ENCODE data around the gene PDE4B. TPM values are rescaled to one million over a fixed set of nuclear protein-coding genes. Genes with fewer than 3 reads are reported as not detected.

The PDE4B gene
- total RNA-seq, 4 donors from 2014 or later = 5.2 to 16.6 (median 9.6) TPM

DNA sequence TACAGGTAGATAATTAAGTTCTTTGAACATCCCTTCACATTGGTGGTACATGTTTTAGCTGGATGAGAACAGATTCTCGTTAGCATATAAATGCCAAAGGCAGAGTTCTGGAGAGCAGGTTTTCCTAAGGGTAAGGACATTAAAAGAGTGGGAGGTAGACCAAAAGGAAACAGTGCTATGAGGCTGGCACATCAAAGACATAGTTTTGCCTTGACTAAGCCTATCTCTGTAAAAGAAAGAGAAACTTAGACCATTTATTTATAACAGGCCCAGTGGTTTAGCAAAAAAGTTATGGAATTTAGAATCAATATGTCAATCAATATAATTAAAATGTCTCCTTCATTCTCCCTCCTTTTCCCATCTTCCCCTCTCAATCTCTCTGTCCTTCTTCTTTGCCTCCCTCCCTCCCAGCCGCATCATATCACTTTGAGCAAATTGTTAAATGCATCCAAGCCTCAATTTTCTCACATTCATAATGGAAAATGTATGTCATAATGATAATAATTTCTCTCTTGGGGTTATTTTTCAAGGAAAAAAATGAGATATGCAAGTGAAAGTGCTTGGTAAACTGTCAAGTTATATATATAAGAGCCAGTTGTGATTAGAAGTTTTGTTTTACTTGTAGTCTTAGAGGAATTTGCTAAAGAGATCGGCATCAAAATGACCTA, 531.4 kb downstream of the PDE4B start:
- Histone ChIP-seq H3K4me3 (no peak overlapping the region), H3K27me3 (no peaks in the 10 kb centered on the region), H3K9me3 (no peaks in the 10 kb centered on the region), H3K4me1 (peaks cover 0 to 3% (median 0%) of the 10 kb centered on the region in 4 donors), H3K27ac (no peak overlapping the region), H3K36me3 (no peaks in the 10 kb centered on the region)
- TF ChIP-seq POLR2A (IDR thresholded peaks at IDR 0.05) (no peak), CTCF (IDR thresholded peaks at IDR 0.05) (no peak), EP300 (IDR thresholded peaks at IDR 0.05) (no peak)
- 64 to 71% methylated on average over 3 of the region's 3 CpGs for WGBS, 2 donors
- no peak for DNase-seq (ENCODE audit: low spot score in 2 of 2)

DNA sequence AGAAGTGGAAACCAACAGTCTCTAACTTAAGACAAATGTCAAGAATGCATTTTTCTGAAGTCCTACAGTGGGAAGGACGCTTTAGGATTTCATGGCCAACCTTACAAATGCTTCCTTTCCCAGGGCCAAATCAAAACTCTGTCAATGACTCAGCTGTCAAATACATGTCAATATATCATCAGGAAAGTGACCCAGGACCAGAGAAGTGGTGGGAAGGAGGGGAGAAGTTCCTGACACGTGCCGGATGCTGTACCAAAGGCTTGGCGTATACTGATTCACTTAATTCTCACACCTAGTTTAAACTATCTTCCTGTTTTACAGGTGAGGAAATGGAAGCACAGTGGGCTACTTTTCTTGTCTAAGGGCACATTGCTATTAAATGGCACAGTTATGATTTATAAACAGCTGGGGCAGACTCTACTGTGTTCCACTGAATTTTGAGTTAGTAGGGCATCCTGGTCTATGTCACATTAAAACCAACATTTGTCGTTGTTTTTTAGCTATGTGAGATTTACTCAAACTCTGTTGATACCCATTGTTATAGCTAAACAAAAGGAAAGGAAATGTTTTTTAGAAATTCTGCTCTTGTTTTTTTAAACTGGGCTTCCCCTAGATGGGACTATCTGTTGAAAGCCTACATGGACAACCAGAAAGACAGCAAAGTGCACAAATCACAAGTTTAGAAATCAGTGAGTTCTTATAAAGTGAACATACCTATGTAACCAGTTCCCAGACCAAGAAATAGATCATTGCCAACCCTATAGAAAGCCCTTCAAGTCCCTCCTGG, 533.1 kb downstream of the PDE4B start:
- Histone ChIP-seq H3K27me3 (no peaks in the 10 kb centered on the region), H3K27ac (no peak overlapping the region), H3K9me3 (no peaks in the 10 kb centered on the region), H3K36me3 (no peaks in the 10 kb centered on the region), H3K4me3 (no peak overlapping the region), H3K4me1 (peaks cover 0 to 10% (median under 1%) of the 10 kb centered on the region in 4 donors)
- 93 to 94% methylated on average over 5 of the region's 5 CpGs for WGBS, 2 donors
- TF ChIP-seq CTCF (IDR thresholded peaks at IDR 0.05) = no peak
- no peak for TF ChIP-seq POLR2A (IDR thresholded peaks at IDR 0.05)
- DNase-seq (ENCODE audit: low spot score in 2 of 2) = no peak

DNA sequence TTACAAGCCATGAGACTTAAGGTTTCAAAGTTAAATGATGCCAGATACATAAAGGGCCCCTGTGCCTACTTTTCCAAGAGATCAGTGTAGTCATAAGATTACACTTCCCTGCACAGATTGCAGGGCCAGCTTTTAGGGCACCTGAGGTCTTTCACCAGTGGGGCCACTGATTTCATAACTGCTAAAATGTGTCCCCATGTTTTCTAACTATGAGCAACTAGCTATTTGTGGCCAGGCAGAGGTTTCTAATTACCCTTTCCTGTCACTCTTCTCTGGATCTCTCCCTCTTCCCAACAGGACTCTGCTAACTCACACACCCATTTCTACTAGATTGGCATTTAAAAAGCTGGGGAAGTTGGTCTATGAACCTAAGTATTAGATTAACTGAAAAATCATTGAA, 534.2 kb downstream of the PDE4B start:
- Histone ChIP-seq H3K9me3 (no peaks in the 10 kb centered on the region), H3K27ac (no peak overlapping the region), H3K4me1 (peaks cover 0 to 20% (median 4%) of the 10 kb centered on the region in 4 donors), H3K36me3 (no peaks in the 10 kb centered on the region), H3K4me3 (no peak overlapping the region), H3K27me3 (no peaks in the 10 kb centered on the region)
- TF ChIP-seq CTCF (IDR thresholded peaks at IDR 0.05) (no peak), POLR2A (IDR thresholded peaks at IDR 0.05) (no peak), EP300 (IDR thresholded peaks at IDR 0.05) (no peak)
- DNase-seq (ENCODE audit: low spot score in 2 of 2) = no peak

DNA sequence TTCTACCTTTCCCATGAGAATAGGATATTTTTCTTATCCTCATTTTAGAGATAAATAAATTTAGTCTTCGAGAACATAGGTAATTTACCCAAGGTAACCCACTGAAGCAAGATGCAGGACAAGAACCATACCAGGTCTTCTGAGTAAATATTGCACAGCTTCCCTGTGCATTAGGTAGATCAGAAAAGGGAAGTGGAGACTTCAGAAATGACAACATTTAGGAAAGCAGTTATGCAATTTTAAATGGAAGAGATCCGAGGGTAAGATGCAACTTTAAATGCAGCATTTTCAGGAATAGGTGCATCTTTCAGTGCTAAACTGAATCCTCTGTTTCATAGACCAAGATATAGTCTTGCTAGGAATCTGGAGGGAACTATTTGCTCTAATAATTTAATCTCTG, 534.9 kb downstream of the PDE4B start:
- no peak for DNase-seq (ENCODE audit: low spot score in 2 of 2)
- Histone ChIP-seq H3K27me3 (no peaks in the 10 kb centered on the region), H3K36me3 (no peaks in the 10 kb centered on the region), H3K4me1 (peaks cover 0 to 25% (median 7%) of the 10 kb centered on the region in 4 donors), H3K9me3 (no peaks in the 10 kb centered on the region), H3K4me3 (no peak overlapping the region), H3K27ac (no peak overlapping the region)
- WGBS, 2 donors = 84 to 90% methylated on average over 2 of the region's 2 CpGs
- no peak for TF ChIP-seq CTCF (IDR thresholded peaks at IDR 0.05)
- no peak for TF ChIP-seq EP300 (IDR thresholded peaks at IDR 0.05)

DNA sequence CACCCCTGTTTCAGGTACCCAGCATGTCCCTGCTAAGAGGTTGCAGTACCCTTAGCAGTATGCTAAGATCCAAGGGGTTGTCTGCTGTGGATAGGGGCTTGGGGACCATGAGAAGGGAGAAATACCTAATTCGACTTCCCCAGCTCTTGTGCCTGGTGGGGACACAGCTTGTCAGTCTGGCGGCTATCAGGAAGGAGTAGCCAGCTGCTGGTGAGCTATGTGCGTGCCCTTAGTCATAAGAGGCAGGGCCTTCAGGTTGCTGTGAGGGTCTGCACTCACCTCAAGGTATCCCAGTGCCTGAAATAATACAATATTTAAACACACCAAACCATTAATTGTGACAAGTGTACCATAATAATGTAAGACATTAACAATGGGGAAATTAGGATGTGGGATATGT, 536.2 kb downstream of the PDE4B start:
- Histone ChIP-seq H3K36me3 (no peaks in the 10 kb centered on the region), H3K27ac (no peak overlapping the region), H3K27me3 (no peaks in the 10 kb centered on the region), H3K4me3 (no peak overlapping the region), H3K9me3 (no peaks in the 10 kb centered on the region), H3K4me1 (peaks cover 0 to 38% (median 7%) of the 10 kb centered on the region in 4 donors)
- no peak for DNase-seq (ENCODE audit: low spot score in 2 of 2)
- 89 to 98% methylated on average over 3 of the region's 3 CpGs for WGBS, 2 donors
- no peak for TF ChIP-seq POLR2A (IDR thresholded peaks at IDR 0.05)
- no peak for TF ChIP-seq EP300 (IDR thresholded peaks at IDR 0.05)
- no peak for TF ChIP-seq CTCF (IDR thresholded peaks at IDR 0.05)
